H1 (cell line): ENCODE results near the gene SUGP2. TPM values are rescaled to one million over a fixed set of nuclear protein-coding genes. Genes with fewer than 3 reads are reported as not detected.

ENCODE experiments used
- CTCF ChIA-PET: fragments of 300-600 bp; sonication (Branson Sonifier 250); formaldehyde crosslinking; loops from one replicate; lab custom pipeline; 2021; ENCODE audit not compliant: partially characterized antibody; lab: Charles Lee
- POLR2A ChIA-PET: fragments of 300-600 bp; sonication (Branson Sonifier 250); formaldehyde crosslinking; loops from one replicate; lab custom pipeline; 2021; ENCODE audit warnings: inconsistent platforms; ENCODE audit not compliant: partially characterized antibody; lab: Charles Lee
- DNase-seq, 2 experiments: peaks; one replicate each; pipeline versions ENCODE4 v3.0.0 to v3.0.0-alpha.2; 2010 to 2022; ENCODE audit warnings: low spot score in 2 of 2, low read depth in 1 of 2, mixed read lengths in 1 of 2
- FAIRE-seq: peaks from 2 replicates; lab custom pipeline; 2011; peaks lifted over from hg19 to GRCh38; lab: Jason Lieb, UNC
- H2AFZ ChIP-seq: 2 replicates; pipeline ENCODE4 v1.8.1; 2012; ENCODE audit warnings: low read length, inconsistent platforms
- H2AK5ac ChIP-seq: 2 replicates; pipeline ENCODE4 v1.6.1; 2013; ENCODE audit warnings: low read depth, low read length
- H2BK120ac ChIP-seq: replicated peaks from 2 replicates; pipeline ENCODE3; 2013; ENCODE audit warnings: low read depth, low read length, inconsistent platforms
- H2BK12ac ChIP-seq: 2 replicates; pipeline ENCODE4 v1.6.1; 2013; ENCODE audit warnings: low read depth, low read length
- H2BK15ac ChIP-seq: 2 replicates; pipeline ENCODE4 v1.6.1; 2013; ENCODE audit warnings: low read length
- H2BK20ac ChIP-seq: 2 replicates; pipeline ENCODE4 v1.6.1; 2013; ENCODE audit warnings: low read length
- H2BK5ac ChIP-seq: 2 replicates; pipeline ENCODE4 v1.6.1; 2013; ENCODE audit warnings: low read depth, low read length
- H3K14ac ChIP-seq: 2 replicates; pipeline ENCODE4 v1.6.1; 2013; ENCODE audit warnings: inconsistent platforms; ENCODE audit not compliant: insufficient read length
- H3K18ac ChIP-seq: 2 replicates; pipeline ENCODE4 v1.6.1; 2013; ENCODE audit warnings: low read length; ENCODE audit errors: extremely low read depth
- H3K23ac ChIP-seq: 2 replicates; pipeline ENCODE4 v1.6.1; 2013; ENCODE audit warnings: inconsistent platforms; ENCODE audit not compliant: insufficient read length
- H3K23me2 ChIP-seq: 2 replicates; pipeline ENCODE4 v1.6.1; 2013; ENCODE audit warnings: low read depth, low read length
- H3K27ac ChIP-seq: 2 replicates; pipeline ENCODE4 v1.6.1; 2011; ENCODE audit warnings: low read depth, low read length, inconsistent platforms
- H3K27me3 ChIP-seq, 4 experiments: replicated peaks in 1 of 4; 1 replicate in 1 of 4; 2 replicates in 3 of 4; pipeline versions ENCODE4 v1.6.1 to v1.8.1; 2011 to 2013; ENCODE audit warnings: low read length in 3 of 4, mild to moderate bottlenecking in 3 of 4, inconsistent platforms in 2 of 4, mixed read lengths in 2 of 4, moderate library complexity in 1 of 4; ENCODE audit not compliant: control insufficient read depth in 3 of 4, insufficient read depth in 3 of 4; ENCODE audit errors: extremely low read depth in 1 of 4
- H3K36me3 ChIP-seq, 4 experiments: 2 replicates each; pipeline versions ENCODE4 v1.6.1 to v1.8.1; 2011 to 2013; ENCODE audit warnings: mild to moderate bottlenecking in 4 of 4, low read length in 3 of 4, moderate library complexity in 2 of 4, control low read depth in 1 of 4, inconsistent platforms in 1 of 4; ENCODE audit not compliant: insufficient read depth in 4 of 4, control insufficient read depth in 2 of 4
- H3K4ac ChIP-seq: replicated peaks from 2 replicates; pipeline ENCODE3; 2013; ENCODE audit warnings: low read length, low read depth, mixed read lengths, inconsistent platforms; ENCODE audit not compliant: insufficient read length
- H3K4me1 ChIP-seq, 4 experiments: replicated peaks in 1 of 4; 1 replicate in 1 of 4; 2 replicates in 3 of 4; pipeline versions ENCODE4 v1.6.1 to v1.8.1; 2011 to 2013; ENCODE audit warnings: low read length in 3 of 4, inconsistent platforms in 2 of 4, mixed read lengths in 1 of 4; ENCODE audit not compliant: insufficient read depth in 4 of 4, control insufficient read depth in 3 of 4
- H3K4me2 ChIP-seq, 2 experiments: 2 replicates each; pipeline versions ENCODE4 v1.6.1 to v1.8.1; 2011 to 2013; ENCODE audit warnings: low read depth in 2 of 2, low read length in 2 of 2, control low read depth in 1 of 2, inconsistent platforms in 1 of 2, mild to moderate bottlenecking in 1 of 2; ENCODE audit not compliant: insufficient read depth in 1 of 2
- H3K4me3 ChIP-seq, 4 experiments: fragments of 200-600, 300-600 bp in 1 of 4; sonication (generic), shearing (Covaris generic), sonication (Bioruptor Twin) in 1 of 4; 2 replicates each; pipeline versions ENCODE4 v1.5.1 to v1.8.1; 2011 to 2016; ENCODE audit warnings: low read length in 4 of 4, low read depth in 3 of 4, control low read depth in 2 of 4, inconsistent platforms in 2 of 4, mild to moderate bottlenecking in 2 of 4, mixed read lengths in 1 of 4, moderate library complexity in 1 of 4; ENCODE audit not compliant: insufficient read depth in 2 of 4; ENCODE audit errors: extremely low read depth in 1 of 4
- H3K56ac ChIP-seq: replicated peaks from 2 replicates; pipeline ENCODE3; 2013; ENCODE audit warnings: low read depth, mild to moderate bottlenecking, mixed read lengths, low read length, inconsistent platforms; ENCODE audit not compliant: insufficient read length
- H3K79me1 ChIP-seq: 2 replicates; pipeline ENCODE4 v1.6.1; 2013; ENCODE audit warnings: low read depth, low read length, control low read depth
- H3K79me2 ChIP-seq, 2 experiments: 2 replicates each; pipeline versions ENCODE4 v1.6.1 to v1.8.1; 2012 to 2013; ENCODE audit warnings: low read length in 2 of 2, mild to moderate bottlenecking in 2 of 2, inconsistent platforms in 1 of 2; ENCODE audit not compliant: insufficient read depth in 2 of 2, control insufficient read depth in 1 of 2
- H3K9ac ChIP-seq, 4 experiments: replicated peaks in 1 of 4; 1 replicate in 1 of 4; 2 replicates in 3 of 4; pipeline versions ENCODE4 v1.6.1 to v1.8.1; 2011 to 2013; ENCODE audit warnings: low read depth in 3 of 4, low read length in 3 of 4, control low read depth in 2 of 4, mild to moderate bottlenecking in 2 of 4, moderate library complexity in 2 of 4, inconsistent platforms in 1 of 4; ENCODE audit errors: extremely low read depth in 1 of 4
- H3K9me3 ChIP-seq, 2 experiments: 2 replicates each; pipeline versions ENCODE4 v1.6.1 to v1.8.1; 2012 to 2013; ENCODE audit warnings: mild to moderate bottlenecking in 2 of 2, moderate library complexity in 2 of 2, control low read depth in 1 of 2, inconsistent platforms in 1 of 2, low read depth in 1 of 2, low read length in 1 of 2, mixed read lengths in 1 of 2; ENCODE audit not compliant: insufficient read depth in 2 of 2
- H4K20me1 ChIP-seq, 2 experiments: replicated peaks in 1 of 2; 2 replicates each; pipeline versions ENCODE3 to v1.8.1; 2011 to 2013; ENCODE audit warnings: inconsistent platforms in 2 of 2, low read length in 2 of 2, mild to moderate bottlenecking in 1 of 2; ENCODE audit not compliant: insufficient read depth in 2 of 2, control insufficient read depth in 1 of 2
- H4K5ac ChIP-seq: 2 replicates; pipeline ENCODE4 v1.6.1; 2013; ENCODE audit warnings: low read length, low read depth, mixed read lengths, inconsistent platforms; ENCODE audit not compliant: insufficient read length
- H4K8ac ChIP-seq: 2 replicates; pipeline ENCODE4 v1.8.0; 2013; ENCODE audit warnings: mild to moderate bottlenecking, moderate library complexity, low read length, inconsistent platforms; ENCODE audit not compliant: insufficient read depth; ENCODE audit errors: extremely low read depth
- H4K91ac ChIP-seq: replicated peaks from 2 replicates; pipeline ENCODE3; 2013; ENCODE audit warnings: low read length, mixed read lengths, inconsistent platforms; ENCODE audit not compliant: insufficient read length
- ATF2 ChIP-seq: IDR thresholded peaks from 2 replicates; pipeline ENCODE4 v1.6.1; 2012; ENCODE audit warnings: low read length, inconsistent platforms
- FOSL1 ChIP-seq: IDR thresholded peaks from 2 replicates; pipeline ENCODE4 v1.6.1; 2011; ENCODE audit warnings: mild to moderate bottlenecking, low read depth, low read length, moderate library complexity; ENCODE audit not compliant: insufficient read depth
- HDAC2 ChIP-seq, 2 experiments: fragments of 300-600 bp in 1 of 2; sonication (generic) in 1 of 2; IDR thresholded peaks; 2 replicates each; pipeline ENCODE4 v1.6.1; 2011 to 2012; ENCODE audit warnings: low read depth in 2 of 2, low read length in 2 of 2, mild to moderate bottlenecking in 2 of 2, moderate library complexity in 2 of 2, borderline replicate concordance in 1 of 2, inconsistent platforms in 1 of 2
- KDM4A ChIP-seq: IDR thresholded peaks from one replicate; pipeline ENCODE4 v1.7.1; 2012; ENCODE audit warnings: low read depth, mild to moderate bottlenecking, moderate library complexity, low read length, inconsistent platforms; ENCODE audit not compliant: severe bottlenecking
- MAFK ChIP-seq: IDR thresholded peaks from 2 replicates; pipeline ENCODE4 v1.6.1; 2012; ENCODE audit warnings: low read depth, mild to moderate bottlenecking, improper control_type of control experiment, low read length
- RBBP5 ChIP-seq: IDR thresholded peaks from 2 replicates; pipeline ENCODE4 v1.7.1; 2012; ENCODE audit warnings: low read depth, mild to moderate bottlenecking, inconsistent platforms, low read length, moderate library complexity, borderline replicate concordance
- RFX5 ChIP-seq: IDR thresholded peaks from 2 replicates; pipeline ENCODE4 v1.6.1; 2011; ENCODE audit warnings: low read depth, low read length, improper control_type of control experiment, borderline replicate concordance
- RXRA ChIP-seq: IDR thresholded peaks from 2 replicates; pipeline ENCODE4 v1.6.1; 2011; ENCODE audit warnings: low read depth, mild to moderate bottlenecking, low read length, moderate library complexity; ENCODE audit not compliant: insufficient read depth
- SP1 ChIP-seq: IDR thresholded peaks from 2 replicates; pipeline ENCODE4 v1.6.1; 2011; ENCODE audit warnings: low read depth, low read length
- SRF ChIP-seq: IDR thresholded peaks from 2 replicates; pipeline ENCODE4 v1.6.1; 2011; ENCODE audit warnings: mild to moderate bottlenecking, low read depth, low read length, moderate library complexity
- TBP ChIP-seq: IDR thresholded peaks from 2 replicates; pipeline ENCODE4 v1.6.1; 2011; ENCODE audit warnings: low read depth, low read length, improper control_type of control experiment
- WGBS, 2 experiments: shearing (Covaris generic) in 1 of 2; methylation state at CpG; one replicate each; pipeline versions ENCODE4 v1.1.6 to v1.1.7; 2013 to 2015; ENCODE audit warnings: low lambda C conversion rate in 2 of 2, mixed read lengths in 2 of 2, inconsistent platforms in 1 of 2, low coverage in 1 of 2, missing lambda C conversion rate in 1 of 2; ENCODE audit not compliant: insufficient replicate concordance in 2 of 2, insufficient coverage in 1 of 2, insufficient read length in 1 of 2; ENCODE audit errors: extremely low coverage in 1 of 2, missing lambda C conversion rate in 1 of 2; 5-methylcytosine and 5-hydroxymethylcytosine counted together
- polyA plus RNA-seq, 7 experiments: library from polyadenylated mRNA; depleted of rRNA in 3 of 7; stranded (reverse) in 5 of 7; unstranded in 2 of 7; fragments of >200 nt in 5 of 7; fragments of 200-250 nt in 2 of 7; gene quantifications; 1 replicate in 5 of 7; 2 replicates in 1 of 7; 4 replicates in 1 of 7; pipeline versions ENCODE4 v1.2.1 to v1.2.3, GENCODE V29; 2011 to 2013; ENCODE audit warnings: missing spikeins in 2 of 7, mixed read lengths in 2 of 7
- total RNA-seq: library from RNA; stranded (reverse); fragmentation: NEBNext Ultra II Directional; extraction: Animal tissue kit (Norgen Biotek cat#: 25700); gene quantifications from 2 replicates; pipeline ENCODE4 v1.2.1, GENCODE V29; 2021

The SUGP2 gene
- total and polyA plus RNA-seq, 2 of the 8 experiments (the other 6 are each of a cell fraction or from before 2014, with no cell fraction given): 57.7 to 114 TPM

GRCh38 chr19:19043881-19044280 is 10.6 kb upstream of the SUGP2 start:
- Histone ChIP-seq H2BK12ac (no peak overlapping the region), H3K36me3 (peaks cover 11 to 35% (median 22%) of the 10 kb centered on the region in 4 experiments), H3K18ac (no peak overlapping the region), H3K4me3 (no peak overlapping the region), H3K79me1 (peaks cover 17% of the 10 kb centered on the region), H4K20me1 (peaks cover 3 to 13% of the 10 kb centered on the region in 2 experiments), H3K79me2 (peaks cover 5 to 26% of the 10 kb centered on the region in 2 experiments; a peak in 3 of 4 replicates), H3K4me1 (no peaks in the 10 kb centered on the region), H3K4me2 (no peak overlapping the region), H2AFZ (no peak overlapping the region), H3K4ac (no peak overlapping the region), H4K5ac (no peak overlapping the region), H2AK5ac (no peak overlapping the region), H2BK120ac (no peak overlapping the region), H3K56ac (no peak overlapping the region), H2BK15ac (no peak overlapping the region), H3K27me3 (no peaks in the 10 kb centered on the region; a peak in 1 of 7 replicates), H3K27ac (no peak overlapping the region), H4K91ac (no peak overlapping the region), H3K23me2 (no peaks in the 10 kb centered on the region), H3K14ac (no peak overlapping the region), H3K9me3 (no peaks in the 10 kb centered on the region), H4K8ac (no peak overlapping the region), H3K23ac (no peak overlapping the region), H2BK20ac (no peak overlapping the region), H3K9ac (no peak overlapping the region), H2BK5ac (no peak overlapping the region)
- 87% methylated on average over 6 of the region's 6 CpGs; no CpG with 5 or more reads in 1 of the 2 experiments for WGBS, 2 experiments
- CTCF ChIA-PET: interaction anchor here (0.6 to 1.3 kb wide), 3 partner anchors 10 to 72 kb away, joined by 3 read pairs; no protein-coding TSS in a partner anchor
- POLR2A ChIA-PET: interaction anchor here (2.2 kb wide), 1 partner anchor 10 kb away, joined by 4 read pairs; no protein-coding TSS in a partner anchor
- TF ChIP-seq MAFK: no peak
- no peak for TF ChIP-seq RFX5
- TF ChIP-seq FOSL1: no peak
- TF ChIP-seq SP1: no peak
- TF ChIP-seq RXRA: no peak
- TF ChIP-seq RBBP5: no peak
- TF ChIP-seq TBP: no peak
- TF ChIP-seq SRF: no peak
- TF ChIP-seq ATF2: no peak
- TF ChIP-seq HDAC2 (IDR thresholded peaks at IDR 0.05; ENCODE audit: borderline replicate concordance in 1 of 2, low read depth in 2 of 2, low read length in 2 of 2): no peak
- no peak for TF ChIP-seq KDM4A
- DNase-seq: no peak
- FAIRE-seq: no peak
